ENCODE results near the gene MUC15.

- TF ChIP-seq POLR2A (IDR thresholded peaks at IDR 0.05) = no peak
- TF ChIP-seq, protein P1, sequence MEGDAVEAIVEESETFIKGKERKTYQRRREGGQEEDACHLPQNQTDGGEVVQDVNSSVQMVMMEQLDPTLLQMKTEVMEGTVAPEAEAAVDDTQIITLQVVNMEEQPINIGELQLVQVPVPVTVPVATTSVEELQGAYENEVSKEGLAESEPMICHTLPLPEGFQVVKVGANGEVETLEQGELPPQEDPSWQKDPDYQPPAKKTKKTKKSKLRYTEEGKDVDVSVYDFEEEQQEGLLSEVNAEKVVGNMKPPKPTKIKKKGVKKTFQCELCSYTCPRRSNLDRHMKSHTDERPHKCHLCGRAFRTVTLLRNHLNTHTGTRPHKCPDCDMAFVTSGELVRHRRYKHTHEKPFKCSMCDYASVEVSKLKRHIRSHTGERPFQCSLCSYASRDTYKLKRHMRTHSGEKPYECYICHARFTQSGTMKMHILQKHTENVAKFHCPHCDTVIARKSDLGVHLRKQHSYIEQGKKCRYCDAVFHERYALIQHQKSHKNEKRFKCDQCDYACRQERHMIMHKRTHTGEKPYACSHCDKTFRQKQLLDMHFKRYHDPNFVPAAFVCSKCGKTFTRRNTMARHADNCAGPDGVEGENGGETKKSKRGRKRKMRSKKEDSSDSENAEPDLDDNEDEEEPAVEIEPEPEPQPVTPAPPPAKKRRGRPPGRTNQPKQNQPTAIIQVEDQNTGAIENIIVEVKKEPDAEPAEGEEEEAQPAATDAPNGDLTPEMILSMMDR (IDR thresholded peaks at IDR 0.05) = no peak
Measured at GRCh38 chr11:26621132-26621531, 49.1 kb upstream of the MUC15 start.
